CD8-positive, alpha-beta memory T cell (primary cell): ENCODE measurements around the gene KCNH5. TPM values are rescaled to one million over a fixed set of nuclear protein-coding genes. Genes with fewer than 3 reads are reported as not detected.

Source experiments
- CTCF ChIA-PET: fragments of 350-600 bp; sonication (Branson Sonifier 250); formaldehyde crosslinking; loops from one replicate; lab custom pipeline; 2021; ENCODE audit warnings: antibody characterized with exemption; lab: Charles Lee
- POLR2A ChIA-PET: fragments of 350-600 bp; sonication (Branson Sonifier 250); formaldehyde crosslinking; loops from one replicate; lab custom pipeline; 2021; ENCODE audit warnings: antibody characterized with exemption; lab: Charles Lee
- DNase-seq, 5 donors: peaks; one replicate each; pipeline versions ENCODE4 v3.0.0 to v3.0.0-alpha.2; 2020 to 2022; ENCODE audit warnings: mixed read lengths in 1 of 5
- H3K27ac ChIP-seq: one replicate; pipeline ENCODE4 v1.7.0; 2013; ENCODE audit warnings: low read depth, mild to moderate bottlenecking, low read length, moderate library complexity
- H3K27me3 ChIP-seq: 2 replicates; pipeline ENCODE4 v1.7.0; 2013; ENCODE audit warnings: low read length, mild to moderate bottlenecking; ENCODE audit not compliant: insufficient read depth, poor library complexity, severe bottlenecking
- H3K36me3 ChIP-seq: 2 replicates; pipeline ENCODE4 v1.7.0; 2013; ENCODE audit warnings: mild to moderate bottlenecking, low read length, moderate library complexity; ENCODE audit not compliant: insufficient read depth
- H3K4me1 ChIP-seq: 2 replicates; pipeline ENCODE4 v1.7.0; 2013; ENCODE audit warnings: mild to moderate bottlenecking, low read length, moderate library complexity; ENCODE audit not compliant: insufficient read depth
- H3K4me3 ChIP-seq: 2 replicates; pipeline ENCODE4 v1.7.0; 2013; ENCODE audit warnings: mild to moderate bottlenecking, low read length
- H3K9me3 ChIP-seq: 2 replicates; pipeline ENCODE4 v1.7.0; 2013; ENCODE audit warnings: mild to moderate bottlenecking, low read length
- H3K27ac Mint-ChIP-seq, 8 donors: one replicate each; pipeline ENCODE4 v1.8.0; 2020 to 2021; ENCODE audit warnings: mixed read lengths in 8 of 8, mild to moderate bottlenecking in 6 of 8, inconsistent platforms in 3 of 8, moderate library complexity in 3 of 8
- H3K27me3 Mint-ChIP-seq, 2 donors: one replicate each; pipeline ENCODE4 v1.8.0; 2020 to 2021; ENCODE audit warnings: mixed read lengths in 2 of 2, mild to moderate bottlenecking in 1 of 2, moderate library complexity in 1 of 2
- H3K36me3 Mint-ChIP-seq, 3 donors: one replicate each; pipeline ENCODE4 v1.8.0; 2020 to 2021; ENCODE audit warnings: mixed read lengths in 3 of 3, inconsistent platforms in 1 of 3, mild to moderate bottlenecking in 1 of 3
- H3K4me1 Mint-ChIP-seq, 3 donors: one replicate each; pipeline ENCODE4 v1.8.0; 2020 to 2021; ENCODE audit warnings: mixed read lengths in 3 of 3, inconsistent platforms in 1 of 3, mild to moderate bottlenecking in 1 of 3
- H3K4me3 Mint-ChIP-seq, 7 donors: one replicate each; pipeline ENCODE4 v1.8.0; 2020 to 2021; ENCODE audit warnings: mixed read lengths in 7 of 7, mild to moderate bottlenecking in 6 of 7, moderate library complexity in 4 of 7, inconsistent platforms in 2 of 7
- H3K9me3 Mint-ChIP-seq, 5 donors: one replicate each; pipeline ENCODE4 v1.8.0; 2020 to 2022; ENCODE audit warnings: mixed read lengths in 5 of 5, mild to moderate bottlenecking in 3 of 5, moderate library complexity in 2 of 5, inconsistent platforms in 1 of 5
- polyA plus RNA-seq: library from polyadenylated mRNA; unstranded; fragments of 300-500 nt; fragmentation: Illumina TruSeq; gene quantifications from one replicate; pipeline ENCODE4 v1.2.3, GENCODE V29; 2021
- total RNA-seq, 2 experiments: library from RNA; stranded (reverse); gene quantifications; one replicate each; pipeline ENCODE4 v1.2.3, GENCODE V29; 2021

KCNH5 gene
- total and polyA plus RNA-seq, 3 experiments from 2014 or later: not detected

DNA sequence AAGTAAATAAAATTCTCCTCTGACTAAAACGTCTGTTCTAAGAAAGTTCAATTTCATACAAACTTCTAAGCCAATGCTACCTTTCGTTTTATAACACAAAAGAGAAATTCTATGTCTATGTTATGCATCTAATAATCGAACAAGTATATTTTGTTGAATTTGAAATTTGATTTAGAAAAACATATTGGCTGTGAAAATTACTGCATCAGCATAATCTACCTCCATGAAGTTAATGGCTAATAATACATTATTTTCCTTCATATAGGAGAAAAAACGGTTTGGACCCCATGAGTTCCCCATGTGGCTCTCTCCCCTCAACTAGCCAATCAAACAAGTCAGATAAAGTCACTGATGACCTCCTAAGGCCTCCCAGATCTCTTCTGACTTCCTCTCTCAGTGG lies 106.5 kb downstream of the KCNH5 start:
- Mint-ChIP-seq H3K4me1 (no peaks in the 10 kb centered on the region), H3K9me3 (peaks cover 0 to 4% (median 2%) of the 10 kb centered on the region in 5 donors), H3K27me3 (no peaks in the 10 kb centered on the region), H3K27ac (no peak overlapping the region), H3K4me3 (no peak overlapping the region), H3K36me3 (no peaks in the 10 kb centered on the region)
- Histone ChIP-seq H3K4me1 (no peaks in the 10 kb centered on the region), H3K36me3 (no peaks in the 10 kb centered on the region), H3K27me3 (no peaks in the 10 kb centered on the region), H3K4me3 (no peak overlapping the region), H3K9me3 (no peaks in the 10 kb centered on the region), H3K27ac (no peak overlapping the region)
- POLR2A ChIA-PET: no interaction called here
- no peak for DNase-seq
- CTCF ChIA-PET: no interaction called here

GRCh38 chr14:62934439-62934838 lies 110.8 kb downstream of the KCNH5 start:
- Histone ChIP-seq H3K4me3 (no peak overlapping the region), H3K4me1 (no peaks in the 10 kb centered on the region), H3K27ac (no peak overlapping the region), H3K9me3 (no peaks in the 10 kb centered on the region), H3K36me3 (no peaks in the 10 kb centered on the region), H3K27me3 (no peaks in the 10 kb centered on the region)
- Mint-ChIP-seq H3K4me1 (no peaks in the 10 kb centered on the region), H3K27me3 (no peaks in the 10 kb centered on the region), H3K27ac (no peak overlapping the region), H3K36me3 (no peaks in the 10 kb centered on the region), H3K9me3 (peaks cover 0 to 4% (median 0%) of the 10 kb centered on the region in 5 donors), H3K4me3 (no peak overlapping the region)
- CTCF ChIA-PET: no interaction called here
- no peak for DNase-seq
- POLR2A ChIA-PET: no interaction called here

- Histone ChIP-seq H3K27ac (no peak overlapping the region), H3K4me1 (no peaks in the 10 kb centered on the region), H3K36me3 (no peaks in the 10 kb centered on the region), H3K9me3 (no peaks in the 10 kb centered on the region), H3K4me3 (no peak overlapping the region), H3K27me3 (no peaks in the 10 kb centered on the region)
- no peak overlapping the region for H3K4me3 Mint-ChIP-seq
- peaks cover 0 to 7% (median 0%) of the 10 kb centered on the region in 5 donors for H3K9me3 Mint-ChIP-seq
- no peak overlapping the region for H3K27ac Mint-ChIP-seq
- DNase-seq: no peak
- H3K4me1 Mint-ChIP-seq: no peaks in the 10 kb centered on the region
- peaks cover 0 to 3% of the 10 kb centered on the region in 2 donors for H3K27me3 Mint-ChIP-seq
- CTCF ChIA-PET: no interaction called here
- POLR2A ChIA-PET: no interaction called here
- H3K36me3 Mint-ChIP-seq: no peaks in the 10 kb centered on the region
Observed at GRCh38 chr14:62921466-62921865, 123.8 kb downstream of the KCNH5 start.

DNA sequence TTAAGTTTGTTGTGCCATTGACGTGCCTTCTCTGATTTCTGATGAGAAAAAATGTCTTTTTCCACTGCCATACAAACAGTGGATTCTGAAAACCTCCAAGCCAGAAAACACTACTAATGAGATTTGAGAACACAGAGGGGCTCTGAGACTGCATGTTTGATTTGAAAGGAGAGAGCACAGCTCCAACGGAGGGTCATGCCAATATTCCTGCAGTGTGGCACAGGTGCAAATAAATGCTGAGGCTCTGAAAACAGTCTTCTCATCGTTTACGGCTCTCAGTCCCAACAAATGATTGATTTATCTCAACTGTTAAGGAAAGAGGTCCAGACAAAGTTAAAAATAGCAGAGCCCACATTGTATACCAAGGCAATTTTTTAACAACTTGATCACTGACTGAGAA lies 128.7 kb downstream of the KCNH5 start:
- Mint-ChIP-seq H3K9me3 (peaks cover 0 to 6% (median 0%) of the 10 kb centered on the region in 5 donors), H3K27me3 (peaks cover 0 to 4% of the 10 kb centered on the region in 2 donors), H3K4me3 (no peak overlapping the region), H3K36me3 (no peaks in the 10 kb centered on the region), H3K4me1 (no peaks in the 10 kb centered on the region), H3K27ac (no peak overlapping the region)
- no peaks in the 10 kb centered on the region for H3K9me3 ChIP-seq
- DNase-seq: no peak
- no peaks in the 10 kb centered on the region for H3K36me3 ChIP-seq
- no peak overlapping the region for H3K4me3 ChIP-seq
- CTCF ChIA-PET: no interaction called here
- no peaks in the 10 kb centered on the region for H3K27me3 ChIP-seq
- POLR2A ChIA-PET: no interaction called here
- no peaks in the 10 kb centered on the region for H3K4me1 ChIP-seq
- no peak overlapping the region for H3K27ac ChIP-seq

DNA sequence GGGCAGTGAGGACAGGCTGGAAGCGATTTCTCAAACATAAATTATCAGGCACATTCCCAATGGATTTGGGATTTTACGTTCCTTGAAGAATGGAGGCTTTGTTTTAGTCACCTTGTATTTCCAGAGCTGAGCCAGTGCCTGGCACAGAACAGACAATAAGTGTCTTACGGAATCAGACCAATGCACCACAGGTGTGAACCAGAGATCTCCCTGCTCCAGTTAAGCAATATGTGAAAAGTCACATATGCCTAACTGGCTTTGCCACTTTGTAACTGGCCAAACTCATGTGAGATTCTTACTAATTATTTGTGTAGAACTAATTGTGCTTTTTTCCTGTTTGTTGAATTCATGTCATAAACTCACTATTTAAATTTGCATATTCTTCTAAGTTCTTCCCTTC lies 130.4 kb downstream of the KCNH5 start:
- H3K4me3 Mint-ChIP-seq: no peak overlapping the region
- Histone ChIP-seq H3K4me3 (no peak overlapping the region), H3K27ac (no peak overlapping the region), H3K36me3 (no peaks in the 10 kb centered on the region), H3K4me1 (no peaks in the 10 kb centered on the region), H3K9me3 (no peaks in the 10 kb centered on the region), H3K27me3 (no peaks in the 10 kb centered on the region)
- no peak overlapping the region for H3K27ac Mint-ChIP-seq
- no peak for DNase-seq
- H3K4me1 Mint-ChIP-seq: no peaks in the 10 kb centered on the region
- POLR2A ChIA-PET: no interaction called here
- H3K27me3 Mint-ChIP-seq: peaks cover 0 to 4% of the 10 kb centered on the region in 2 donors
- peaks cover 0 to 5% (median 0%) of the 10 kb centered on the region in 5 donors for H3K9me3 Mint-ChIP-seq
- CTCF ChIA-PET: no interaction called here
- H3K36me3 Mint-ChIP-seq: no peaks in the 10 kb centered on the region

- no peak overlapping the region for H3K27ac Mint-ChIP-seq
- H3K27ac ChIP-seq: no peak overlapping the region
- ChIA-PET POLR2A (no interaction called here), CTCF (no interaction called here)
- peaks cover 0 to 7% (median 2%) of the 10 kb centered on the region in 5 donors for H3K9me3 Mint-ChIP-seq
- H3K27me3 ChIP-seq: no peaks in the 10 kb centered on the region
- H3K36me3 Mint-ChIP-seq: no peaks in the 10 kb centered on the region
- H3K4me3 Mint-ChIP-seq: no peak overlapping the region
- no peaks in the 10 kb centered on the region for H3K4me1 Mint-ChIP-seq
- H3K36me3 ChIP-seq: no peaks in the 10 kb centered on the region
- no peak overlapping the region for H3K4me3 ChIP-seq
- H3K4me1 ChIP-seq: no peaks in the 10 kb centered on the region
- DNase-seq: no peak
- no peaks in the 10 kb centered on the region for H3K9me3 ChIP-seq
- H3K27me3 Mint-ChIP-seq: peaks cover 0 to 6% of the 10 kb centered on the region in 2 donors
Observed at GRCh38 chr14:62914025-62914424, 131.2 kb downstream of the KCNH5 start.

- peaks cover 0 to 4% of the 10 kb centered on the region in 2 donors for H3K27me3 Mint-ChIP-seq
Observed at GRCh38 chr14:62908506-62908905, 136.8 kb downstream of the KCNH5 start.

GRCh38 chr14:62905566-62905965 lies 139.7 kb downstream of the KCNH5 start:
- H3K27ac Mint-ChIP-seq: no peak overlapping the region

More at GRCh38 chr14:62908506-62908905, 136.8 kb downstream of the KCNH5 start:
- Mint-ChIP-seq H3K27ac (no peak overlapping the region), H3K36me3 (no peaks in the 10 kb centered on the region), H3K4me1 (no peaks in the 10 kb centered on the region), H3K4me3 (no peak overlapping the region), H3K9me3 (peaks cover 0 to 9% (median 5%) of the 10 kb centered on the region in 5 donors)
- Histone ChIP-seq H3K27me3 (no peaks in the 10 kb centered on the region), H3K4me3 (no peak overlapping the region), H3K36me3 (no peaks in the 10 kb centered on the region), H3K27ac (no peak overlapping the region), H3K9me3 (no peaks in the 10 kb centered on the region), H3K4me1 (no peaks in the 10 kb centered on the region)
- DNase-seq: no peak
- ChIA-PET CTCF (no interaction called here), POLR2A (no interaction called here)

More at GRCh38 chr14:62905566-62905965, 139.7 kb downstream of the KCNH5 start:
- H3K4me3 Mint-ChIP-seq: no peak overlapping the region
- POLR2A ChIA-PET: no interaction called here
- Histone ChIP-seq H3K27ac (no peak overlapping the region), H3K36me3 (no peaks in the 10 kb centered on the region), H3K4me3 (no peak overlapping the region), H3K27me3 (no peaks in the 10 kb centered on the region), H3K9me3 (no peaks in the 10 kb centered on the region), H3K4me1 (no peaks in the 10 kb centered on the region)
- DNase-seq: no peak
- CTCF ChIA-PET: interaction anchor here (1.7 kb wide), 1 partner anchor 13 kb away, joined by 5 read pairs; no protein-coding TSS in a partner anchor
- peaks cover 0 to 4% of the 10 kb centered on the region in 2 donors for H3K27me3 Mint-ChIP-seq
- H3K36me3 Mint-ChIP-seq: no peaks in the 10 kb centered on the region
- H3K4me1 Mint-ChIP-seq: no peaks in the 10 kb centered on the region
- H3K9me3 Mint-ChIP-seq: peaks cover 4 to 13% (median 7%) of the 10 kb centered on the region in 5 donors
